Colonic mucosa (tissue), 4 donors: ENCODE data around the gene SPRY1. TPM values are rescaled to one million over a fixed set of nuclear protein-coding genes. Genes with fewer than 3 reads are reported as not detected.

Experiments
- DNase-seq: peaks from one replicate; pipeline ENCODE4 v3.0.0-alpha.2; 2020
- H3K27ac ChIP-seq: fragments of 200-600 bp; one replicate; pipeline ENCODE4 v1.8.0; 2021
- H3K27me3 ChIP-seq: fragments of 200-600 bp; one replicate; pipeline ENCODE4 v1.8.0; 2021
- H3K36me3 ChIP-seq: fragments of 200-600 bp; one replicate; pipeline ENCODE4 v1.8.0; 2021
- H3K4me1 ChIP-seq: fragments of 200-600 bp; one replicate; pipeline ENCODE4 v1.8.0; 2021; ENCODE audit warnings: mild to moderate bottlenecking
- H3K4me3 ChIP-seq: fragments of 200-600 bp; one replicate; pipeline ENCODE4 v1.8.0; 2021
- H3K9ac ChIP-seq, 2 donors: one replicate each; pipeline ENCODE4 v1.7.0; 2013; ENCODE audit warnings: control low read depth in 2 of 2, low read depth in 2 of 2, low read length in 2 of 2
- H3K9me3 ChIP-seq: fragments of 200-600 bp; one replicate; pipeline ENCODE4 v1.8.0; 2021
- CTCF ChIP-seq: fragments of 200-600 bp; IDR thresholded peaks from one replicate; pipeline ENCODE4 v1.8.0; 2022; ENCODE audit warnings: antibody characterized with exemption, mild to moderate bottlenecking
- intact Hi-C: fragments of 100-400 bp; cut with DNase I; formaldehyde crosslinking; loops from one replicate; pipeline ENCODE4 v1.14.1; 2022
- total RNA-seq, 2 donors: library from RNA; stranded (reverse); fragmentation: NEBNext Ultra II Directional in 1 of 2; extraction: Animal tissue kit (Norgen Biotek cat#: 25700) in 1 of 2; gene quantifications; one replicate each; pipeline ENCODE4 v1.2.1, GENCODE V29; 2021
- donor health status: healthy.
- donor health status: DM: no; HTN: no; CAD: no.
- donor health status: DM: no; HTN: no; CAD: no.

SPRY1 gene
- total RNA-seq, 2 donors from 2014 or later, result 23.8 to 34.2 TPM

DNA sequence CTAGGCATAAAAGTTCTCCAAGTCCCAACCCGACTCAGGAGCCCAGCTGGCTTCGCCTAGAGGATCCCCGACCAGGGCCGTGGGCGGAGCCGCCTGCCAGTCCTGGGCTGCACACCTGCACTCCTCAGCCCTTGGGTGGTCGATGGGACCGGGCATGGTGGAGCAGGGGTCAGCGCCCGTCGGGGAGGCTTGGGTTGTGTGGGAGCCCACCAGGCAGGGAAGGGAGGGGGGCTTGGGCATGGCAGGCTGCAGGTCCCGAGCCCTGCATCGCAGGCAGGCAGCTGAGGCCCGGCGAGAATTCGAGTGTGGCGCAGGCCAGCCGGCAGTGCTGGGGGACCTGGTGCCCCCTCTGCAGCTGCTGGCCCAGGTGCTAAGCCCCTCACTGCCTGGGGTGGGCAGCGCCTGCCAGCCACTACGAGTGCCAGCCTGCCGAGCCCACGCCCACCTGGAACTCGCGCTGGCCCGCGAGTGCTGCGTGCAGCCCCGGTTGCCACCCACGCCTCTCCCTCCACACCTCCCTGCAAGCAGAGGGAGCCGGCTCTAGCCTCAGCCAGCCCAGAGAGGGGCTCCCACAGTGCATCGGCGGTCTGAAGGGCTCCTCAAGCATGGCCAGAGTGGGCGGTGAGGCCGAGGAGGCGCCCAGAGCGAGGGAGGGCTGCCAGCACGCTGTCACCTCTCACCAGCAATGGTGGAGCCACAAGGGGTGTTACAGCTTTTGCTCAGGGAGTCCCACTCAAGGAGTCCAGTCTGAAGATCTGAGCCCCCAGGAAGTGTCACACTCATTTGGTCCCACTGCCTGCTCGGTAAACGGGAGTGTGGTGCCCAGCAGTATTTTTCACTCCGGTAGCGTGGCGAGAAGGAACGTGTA is 38.9 kb downstream of the SPRY1 start:
- H3K4me3 ChIP-seq, result no peak overlapping the region
- TF ChIP-seq CTCF, result no peak
- no peaks in the 10 kb centered on the region for H3K36me3 ChIP-seq
- no peaks in the 10 kb centered on the region for H3K27me3 ChIP-seq
- H3K9ac ChIP-seq, result no peak overlapping the region
- H3K27ac ChIP-seq, result no peak overlapping the region
- no peaks in the 10 kb centered on the region for H3K4me1 ChIP-seq
- H3K9me3 ChIP-seq, result no peaks in the 10 kb centered on the region
- no peak for DNase-seq
- intact Hi-C loops, result no loop called here

DNA sequence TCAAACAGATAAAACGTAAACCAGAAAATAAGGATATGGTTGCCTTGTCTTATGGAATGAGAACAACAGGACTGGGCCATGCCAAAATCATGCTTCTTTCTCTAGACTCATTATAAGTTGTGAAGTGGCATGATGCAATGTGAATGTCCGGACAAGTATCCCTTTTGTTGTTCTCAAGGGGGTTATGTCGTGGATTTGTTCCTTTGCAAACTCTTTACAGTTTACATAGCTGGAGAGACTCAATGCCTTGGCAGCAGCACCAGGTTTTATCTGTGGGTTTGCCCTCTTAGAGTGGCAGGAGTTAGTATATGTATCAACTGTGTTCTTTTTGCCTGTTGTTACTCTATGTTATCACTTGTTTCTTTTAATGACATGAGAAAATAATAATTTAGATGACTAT is 41.4 kb downstream of the SPRY1 start:
- H3K27ac ChIP-seq, result no peak overlapping the region
- no peak for TF ChIP-seq CTCF
- no peak overlapping the region for H3K9ac ChIP-seq
- no peak for DNase-seq
- H3K4me3 ChIP-seq, result no peak overlapping the region
- H3K9me3 ChIP-seq, result no peaks in the 10 kb centered on the region
- no peaks in the 10 kb centered on the region for H3K27me3 ChIP-seq
- no peaks in the 10 kb centered on the region for H3K4me1 ChIP-seq
- intact Hi-C loops, result no loop called here
- H3K36me3 ChIP-seq, result no peaks in the 10 kb centered on the region

GRCh38 chr4:123443401-123444289 is 47.0 kb downstream of the SPRY1 start:
- H3K4me1 ChIP-seq, result no peaks in the 10 kb centered on the region
- peak overlapping the region in 1 of 2 donors; percentile 8 for H3K9ac ChIP-seq
- TF ChIP-seq CTCF, result no peak
- H3K27me3 ChIP-seq, result no peaks in the 10 kb centered on the region
- peak overlapping the region; percentile 2 for H3K27ac ChIP-seq
- intact Hi-C loops, result no loop called here
- no peak overlapping the region for H3K4me3 ChIP-seq
- no peaks in the 10 kb centered on the region for H3K36me3 ChIP-seq
- no peaks in the 10 kb centered on the region for H3K9me3 ChIP-seq
- peak; percentile 24 for DNase-seq

GRCh38 chr4:123444290-123444731 is 47.7 kb downstream of the SPRY1 start:
- Histone ChIP-seq H3K4me3 (no peak overlapping the region), H3K27ac (peak overlapping the region; percentile 2)
- intact Hi-C loops, result no loop called here

More at GRCh38 chr4:123444290-123444731, 47.7 kb downstream of the SPRY1 start:
- Histone ChIP-seq H3K36me3 (no peaks in the 10 kb centered on the region), H3K9ac (peak overlapping the region in 1 of 2 donors; percentile 8), H3K4me1 (no peaks in the 10 kb centered on the region), H3K9me3 (no peaks in the 10 kb centered on the region), H3K27me3 (no peaks in the 10 kb centered on the region)
- peak; percentile 63 for DNase-seq
- TF ChIP-seq CTCF, result no peak
